ENCODE measurements around the gene OPN4.

- no peak for TF ChIP-seq FOXO4 (CRISPR knock-in tag; conservative IDR thresholded peaks at IDR 0.05)
- TF ChIP-seq ATF3 (CRISPR knock-in tag; IDR thresholded peaks at IDR 0.05), result no peak
- no peak for TF ChIP-seq NBN (conservative IDR thresholded peaks at IDR 0.05)
Observed at GRCh38 chr10:86673827-86674581, 19.7 kb downstream of the OPN4 start.
